GM12873 (cell line): ENCODE results near the gene VANGL2.

Experiments used
- CTCF ChIP-seq: IDR thresholded peaks from 2 replicates; pipeline ENCODE4 v1.5.1; 2012; ENCODE audit warnings: low read depth, mild to moderate bottlenecking, moderate library complexity, low read length, control low read depth; ENCODE audit not compliant: insufficient read depth; ENCODE audit errors: missing control alignments

Gene VANGL2

GRCh38 chr1:160394673-160395072 is 5.7 kb upstream of the VANGL2 start:
- no peak for TF ChIP-seq CTCF

DNA sequence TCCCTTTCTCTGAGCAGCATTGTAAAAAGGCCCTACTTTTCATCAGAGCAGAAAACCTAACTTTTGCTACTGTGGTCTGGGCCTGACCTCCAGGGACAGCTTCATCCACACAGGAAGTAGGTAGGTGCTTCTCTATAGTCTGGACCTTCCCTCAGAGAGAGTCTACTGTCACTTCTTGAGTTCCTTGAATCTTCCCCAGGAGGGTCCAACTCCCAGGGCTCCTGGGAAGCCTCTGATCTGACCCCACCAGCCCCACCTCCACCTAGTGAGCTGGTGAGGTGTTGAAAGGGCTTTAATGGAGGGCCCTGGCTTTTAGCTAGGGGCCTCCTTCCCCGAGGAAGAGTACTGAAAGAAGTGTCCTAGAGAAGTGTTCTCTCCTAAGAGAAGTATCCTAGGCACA is 2.7 kb upstream of the VANGL2 start:
- TF ChIP-seq CTCF, result no peak

GRCh38 chr1:160398823-160399222 is 1.5 kb upstream of the VANGL2 start:
- TF ChIP-seq CTCF, result no peak

DNA sequence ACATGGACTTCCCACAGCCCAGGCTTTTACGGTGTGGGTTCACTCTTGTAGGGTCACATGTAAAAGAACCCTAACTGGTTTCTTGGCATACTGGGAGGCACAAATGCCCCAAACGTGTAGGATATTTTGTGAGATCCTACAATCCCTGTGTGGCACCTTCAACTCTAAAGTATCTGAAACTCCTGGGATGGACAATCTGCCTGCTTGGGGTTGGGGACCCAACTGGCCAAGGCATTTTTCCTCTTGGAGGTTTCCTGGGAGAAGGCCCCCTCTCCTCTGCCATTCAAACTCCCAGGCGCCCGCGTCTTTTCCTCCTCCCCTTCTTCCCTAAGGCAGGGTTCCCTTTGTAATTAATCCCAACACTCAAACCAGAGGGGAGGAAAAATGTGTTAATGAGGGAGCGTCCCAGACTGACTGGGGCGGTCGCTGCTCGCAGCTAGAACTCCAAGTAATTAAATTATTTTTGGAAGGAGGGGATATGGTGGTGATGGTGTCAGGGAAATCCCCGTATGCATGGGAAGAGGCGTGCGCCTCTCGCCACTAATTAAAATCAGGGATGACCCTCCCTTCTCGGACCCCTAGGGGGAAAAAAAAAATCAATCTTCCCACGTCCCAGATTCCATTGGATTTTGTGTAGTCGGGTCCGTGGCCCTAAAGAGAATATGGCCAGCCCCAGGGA is 681 bp upstream of the VANGL2 start:
- no peak for TF ChIP-seq CTCF

DNA sequence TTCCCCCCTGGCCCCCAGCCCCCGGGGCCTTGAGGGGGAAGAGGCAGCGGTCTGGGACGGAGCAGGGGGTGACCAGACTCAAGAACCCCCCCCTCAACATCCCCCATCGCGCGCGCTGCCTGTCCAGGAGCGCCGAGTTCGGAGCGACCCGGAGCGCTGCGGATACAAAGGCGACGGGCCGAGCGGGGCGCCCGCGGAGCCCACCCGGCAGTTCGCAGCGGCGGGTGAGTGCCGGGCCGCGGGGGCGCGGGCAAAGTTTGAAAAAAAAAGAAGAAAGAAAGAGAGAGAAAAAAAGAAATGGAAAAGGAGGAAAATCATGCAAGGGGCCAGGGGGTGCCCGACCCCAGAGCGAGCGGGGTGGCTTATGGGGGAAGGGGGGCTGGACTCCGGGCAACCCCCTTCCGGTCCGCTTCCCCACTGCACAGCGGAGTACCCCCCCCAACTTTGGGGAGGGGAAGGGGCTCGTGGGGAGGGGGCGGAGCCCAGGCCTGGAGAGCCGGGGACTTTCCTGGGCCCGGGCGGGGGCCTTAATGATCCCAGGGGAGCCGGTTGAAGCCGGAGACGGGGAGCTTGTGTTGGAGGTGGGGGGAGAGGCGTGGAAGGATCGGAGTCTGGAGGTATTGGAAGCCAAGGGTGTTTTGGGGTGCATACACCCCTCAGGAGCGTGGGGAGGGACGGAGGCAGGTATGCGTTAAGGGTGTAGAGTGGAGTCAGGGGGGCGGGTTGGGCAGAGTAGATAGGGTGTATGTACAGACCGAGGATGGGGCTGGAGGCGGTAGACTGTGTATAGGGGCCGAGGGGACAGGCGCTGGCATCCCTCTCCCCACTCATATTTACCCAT is 502 bp downstream of the VANGL2 start:
- no peak for TF ChIP-seq CTCF

DNA sequence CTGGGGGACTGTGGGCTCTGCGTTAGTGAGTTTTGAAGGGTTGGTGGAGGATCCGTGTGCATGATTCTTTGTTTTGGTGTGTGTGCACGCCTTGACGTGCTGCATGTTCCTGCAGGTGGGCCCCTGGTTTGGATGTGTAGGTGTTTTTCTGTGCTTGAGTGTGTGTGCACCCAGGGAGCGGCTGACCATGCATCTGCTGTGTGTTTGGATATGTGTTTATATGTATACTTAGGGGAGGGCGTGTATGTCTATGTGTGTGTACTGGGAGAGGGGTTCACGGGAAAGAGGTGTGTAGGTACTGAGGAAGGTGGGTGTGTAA is 1.1 kb downstream of the VANGL2 start:
- no peak for TF ChIP-seq CTCF

GRCh38 chr1:160402001-160402795 is 1.8 kb downstream of the VANGL2 start:
- no peak for TF ChIP-seq CTCF
